Measurements from ENCODE around the gene NEIL1.
A peak's percentile ranks its signal among the peaks of the same experiment; 100 is the strongest.
"Not testable (repeated sequence)": the region's sequence is repeated elsewhere in the genome, so short reads cannot be mapped to it uniquely, and the experiment has no call there.

Gene NEIL1

DNA sequence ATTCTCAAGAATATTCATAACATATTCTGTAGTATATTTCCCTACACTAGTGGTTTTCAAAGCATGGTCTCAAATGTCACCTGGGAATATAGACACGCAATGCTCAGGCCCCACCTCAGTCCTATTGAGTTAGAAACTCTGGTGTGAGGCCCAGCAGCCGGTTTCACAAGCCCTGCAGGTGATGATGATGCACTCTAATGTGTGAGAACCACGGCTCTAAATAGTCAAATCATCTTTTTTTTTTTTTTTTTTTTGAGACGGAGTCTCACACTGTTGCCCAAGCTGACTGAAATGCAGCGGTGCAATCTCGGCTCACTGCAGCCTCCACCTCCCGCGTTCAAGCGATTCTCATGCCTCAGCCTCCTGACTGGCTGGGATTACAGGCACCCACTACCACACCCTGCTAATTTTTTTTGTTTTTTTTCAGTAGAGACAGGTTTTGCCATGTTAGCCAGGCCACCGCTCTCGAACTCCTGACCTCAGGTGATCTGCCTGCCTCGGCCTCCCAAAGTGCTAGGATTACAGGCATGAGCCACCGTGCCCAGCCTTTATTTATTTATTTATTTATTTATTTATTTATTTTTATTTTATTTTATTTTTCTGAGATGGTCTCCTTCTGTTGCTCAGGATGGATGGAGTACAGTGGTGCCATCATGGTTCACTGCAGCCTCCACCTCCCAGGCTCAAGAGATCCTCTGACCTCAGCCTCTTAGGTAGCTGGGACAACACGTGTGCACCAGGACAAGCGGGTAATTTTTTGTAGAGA is 13.0 kb upstream of the NEIL1 start:
- not testable (repeated sequence) for DNase-seq (ENCODE audit: low spot score)

DNA sequence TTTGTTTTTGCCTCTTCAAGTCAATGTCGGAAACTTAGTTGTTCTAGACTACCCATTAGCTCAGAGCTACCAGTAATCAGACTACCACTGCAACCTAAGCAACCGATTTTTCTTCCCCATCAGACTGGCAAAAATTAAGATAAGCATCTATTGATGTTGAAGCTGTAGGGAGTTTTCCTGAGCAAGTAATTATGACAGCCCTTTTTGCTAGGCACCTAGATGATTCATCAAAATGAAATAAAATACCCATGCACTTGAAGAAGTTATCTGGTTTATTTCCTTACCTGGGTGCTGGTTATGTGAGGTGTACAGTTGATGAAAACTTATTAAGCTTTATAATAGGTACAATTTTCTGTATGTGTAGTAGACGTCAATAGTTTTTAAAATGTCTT is 11.5 kb upstream of the NEIL1 start:
- DNase-seq (ENCODE audit: low spot score): no peak

DNA sequence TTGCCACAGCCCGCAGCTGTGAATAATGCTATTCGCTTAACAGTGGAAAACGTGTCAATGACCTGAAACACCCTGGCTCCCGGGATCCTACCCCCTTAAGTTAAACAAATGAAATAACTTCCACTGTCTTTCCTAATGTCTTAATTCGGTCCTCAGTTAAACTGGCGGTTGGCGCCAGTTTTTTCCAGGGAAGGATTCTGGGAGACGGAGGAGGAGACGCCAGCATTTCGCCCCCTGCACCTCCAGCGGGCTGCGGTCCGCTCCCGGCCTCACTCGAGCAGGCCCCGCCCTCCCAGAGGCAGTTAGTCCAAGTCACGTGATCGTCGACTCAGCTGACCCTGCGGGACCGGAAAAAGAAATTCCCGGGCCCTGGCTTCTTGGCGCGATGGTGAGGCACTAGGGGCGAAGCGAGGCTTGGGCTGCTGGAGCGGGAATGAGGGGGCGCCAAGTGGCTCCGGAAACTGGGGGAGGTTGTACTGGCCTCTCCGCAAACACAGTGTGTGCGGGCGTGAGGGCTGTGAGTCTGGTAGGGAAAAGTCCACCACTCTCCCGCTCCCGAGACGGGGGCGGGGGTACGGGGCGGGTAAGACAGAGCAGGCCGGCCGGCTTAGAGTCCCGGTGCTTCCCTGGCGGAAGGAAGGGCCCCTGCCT is 11.0 kb upstream of the NEIL1 start, which contains the start of gene COMMD4:
Gene COMMD4 (plus strand): TSS at position 359 of the 651 bp plus-strand sequence. CDS start 27 bp downstream, at position 386.
- DNase-seq (ENCODE audit: low spot score): peak; percentile 93

DNA sequence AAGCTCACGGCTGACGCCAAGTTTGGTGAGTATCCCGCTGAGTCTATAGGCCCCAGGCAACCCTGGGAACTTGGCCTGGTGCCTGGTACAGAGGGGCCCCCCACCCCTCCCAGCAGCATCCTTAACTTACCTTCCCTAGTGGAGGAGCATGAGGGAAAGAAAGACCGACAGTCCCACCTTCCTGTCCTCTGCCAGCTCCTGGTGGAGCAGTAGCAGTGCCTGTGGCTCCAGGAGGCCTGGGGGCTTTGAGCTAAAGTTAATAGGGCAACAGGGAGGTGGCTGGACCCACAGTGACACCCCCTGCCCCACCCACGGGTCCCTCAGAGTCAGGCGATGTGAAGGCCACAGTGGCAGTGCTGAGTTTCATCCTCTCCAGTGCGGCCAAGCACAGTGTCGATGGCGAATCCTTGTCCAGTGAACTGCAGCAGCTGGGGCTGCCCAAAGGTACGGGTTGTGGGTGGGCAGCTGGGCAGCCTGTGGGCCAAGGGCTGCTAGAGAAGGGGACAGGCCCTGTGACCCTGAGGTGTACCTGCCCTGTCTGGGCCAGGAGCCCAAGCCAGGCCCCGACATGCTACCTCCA is 8.1 kb upstream of the NEIL1 start:
- DNase-seq (ENCODE audit: low spot score): no peak

DNA sequence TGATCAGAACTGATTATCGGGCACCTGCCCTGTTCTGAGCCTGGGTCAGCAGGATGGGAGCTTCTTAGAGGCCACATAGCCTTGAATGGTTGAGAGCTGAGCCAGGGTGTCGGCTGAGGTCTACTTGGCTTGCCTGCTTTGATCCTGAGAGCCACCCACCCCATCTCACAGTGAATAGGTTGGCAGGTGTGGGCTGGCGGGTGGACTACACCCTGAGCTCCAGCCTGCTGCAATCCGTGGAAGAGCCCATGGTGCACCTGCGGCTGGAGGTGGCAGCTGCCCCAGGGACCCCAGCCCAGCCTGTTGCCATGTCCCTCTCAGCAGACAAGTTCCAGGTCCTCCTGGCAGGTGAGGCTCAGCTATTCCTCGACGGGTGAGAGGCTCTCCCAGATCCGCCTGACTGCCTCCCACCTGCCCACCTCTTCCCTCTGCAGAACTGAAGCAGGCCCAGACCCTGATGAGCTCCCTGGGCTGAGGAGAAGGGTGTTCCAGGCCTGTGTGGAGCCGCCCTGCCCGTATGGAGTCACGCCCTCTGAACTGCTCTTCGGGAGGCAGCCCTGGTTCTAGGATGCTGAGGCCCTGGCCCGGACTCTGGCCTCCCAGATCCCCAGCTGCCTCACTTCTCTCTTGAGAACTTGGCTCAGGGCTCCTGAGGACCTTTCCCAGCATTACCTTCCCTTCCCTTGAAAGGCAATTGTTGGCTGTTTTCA is 7.2 kb upstream of the NEIL1 start:
- DNase-seq (ENCODE audit: low spot score): no peak

DNA sequence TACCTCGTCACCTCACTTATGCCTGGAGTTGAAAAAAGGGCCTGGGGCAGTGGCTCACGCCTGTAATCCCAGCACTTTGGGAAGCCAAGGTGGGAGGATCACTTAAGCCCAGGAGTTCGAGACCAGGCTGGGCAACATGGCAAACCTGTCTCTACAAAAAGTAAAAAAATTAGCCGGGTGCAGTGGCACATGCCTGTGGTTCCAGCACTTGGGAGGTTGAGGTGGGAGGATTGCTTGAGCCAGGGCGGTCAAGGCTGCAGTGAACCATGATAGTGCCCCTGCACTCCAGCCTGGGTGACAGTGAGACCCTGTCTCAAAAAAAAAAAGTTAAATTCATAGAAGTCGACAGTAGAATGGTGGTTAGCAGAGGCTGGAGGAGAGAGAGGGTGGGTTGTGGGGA is 4.6 kb upstream of the NEIL1 start:
- no peak for DNase-seq (ENCODE audit: low spot score)

DNA sequence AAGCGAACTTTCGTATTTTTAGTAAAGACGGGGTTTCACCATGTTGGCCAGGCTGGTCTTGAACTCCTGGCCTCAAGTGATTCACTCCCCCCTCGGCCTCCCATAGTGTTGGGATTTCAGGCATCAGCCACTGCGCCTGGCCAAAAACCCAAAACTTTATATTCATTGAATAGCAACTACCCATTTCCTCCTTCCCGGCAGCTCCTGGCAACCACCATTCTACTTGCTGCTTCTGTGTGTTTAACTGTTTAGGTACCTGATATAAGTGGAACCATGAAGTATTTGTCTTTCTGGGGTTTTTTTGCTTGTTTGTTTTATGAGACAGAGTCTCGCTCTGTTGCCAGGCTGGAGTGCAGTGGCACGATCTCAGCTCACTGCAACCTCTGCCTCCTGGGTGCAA is 2.9 kb upstream of the NEIL1 start:
- not testable (repeated sequence) for DNase-seq (ENCODE audit: low spot score)

DNA sequence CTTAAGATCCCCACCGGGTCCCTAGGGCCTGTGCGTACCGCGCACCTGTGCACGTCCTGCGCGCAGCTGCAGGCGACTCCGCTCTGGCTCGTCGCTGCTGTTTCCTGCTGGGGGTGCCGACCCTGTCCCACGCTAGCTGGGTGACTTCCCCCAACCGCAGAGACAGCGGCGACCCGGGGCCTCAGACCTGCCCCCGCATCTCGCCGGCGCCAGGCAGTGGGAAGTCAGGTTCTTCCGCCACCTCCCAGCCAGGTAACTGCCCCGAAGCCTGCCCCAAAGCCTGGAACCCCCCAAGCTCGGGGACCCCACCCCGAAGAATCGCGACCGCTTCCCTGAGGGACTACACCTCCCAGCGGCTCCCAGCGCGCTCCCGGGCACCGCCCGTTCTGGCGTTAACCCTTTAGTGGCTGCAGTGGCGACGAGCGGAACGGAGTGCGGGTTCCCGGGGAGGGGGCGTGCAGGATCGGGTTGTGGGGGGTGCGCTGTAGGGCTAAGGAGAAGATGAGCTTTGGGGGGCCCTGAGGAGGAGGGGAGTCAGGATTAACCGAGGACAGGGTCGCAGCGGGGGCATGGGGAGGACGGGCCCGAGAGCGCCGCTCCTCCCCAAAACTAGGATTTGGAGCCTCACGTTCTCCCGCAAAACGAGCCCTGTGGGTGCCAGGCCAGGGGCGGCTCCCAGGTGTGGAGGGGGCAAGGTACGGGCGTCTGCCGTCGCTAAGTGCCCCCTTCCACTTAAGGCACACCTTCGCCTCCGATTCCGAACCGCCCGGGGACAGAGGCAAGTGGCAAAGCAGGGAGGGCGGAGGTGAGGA is 589 bp downstream of the NEIL1 start:
- DNase-seq (ENCODE audit: low spot score): peak; percentile 40

DNA sequence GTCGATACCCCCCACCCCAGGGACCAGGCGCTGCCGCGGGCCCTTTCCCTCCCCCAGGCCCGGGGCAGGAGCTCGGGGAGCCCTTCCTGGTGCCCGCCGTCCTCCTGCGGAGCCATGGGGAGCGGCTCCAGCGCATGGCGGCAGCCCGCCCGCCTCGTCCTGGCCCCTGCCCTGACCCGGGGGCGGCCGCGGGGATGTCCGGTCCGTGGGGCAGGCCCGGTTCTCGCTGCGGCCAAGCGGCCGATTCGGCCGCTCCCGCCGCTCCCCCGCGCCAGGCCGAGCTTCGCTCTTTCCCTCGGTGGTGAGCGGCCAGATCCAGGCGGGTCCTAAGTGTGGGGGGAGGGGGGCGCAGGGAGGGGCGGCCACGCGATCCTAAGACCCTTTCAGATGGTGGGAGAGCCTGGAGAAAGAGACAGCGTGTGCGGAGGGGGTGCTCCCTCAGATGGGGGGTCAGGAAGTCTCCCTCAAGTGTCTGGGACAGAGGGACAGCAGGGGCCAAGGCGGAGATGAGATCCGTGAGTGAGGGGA is 1.3 kb downstream of the NEIL1 start:
- peak; percentile 13 for DNase-seq (ENCODE audit: low spot score)

DNA sequence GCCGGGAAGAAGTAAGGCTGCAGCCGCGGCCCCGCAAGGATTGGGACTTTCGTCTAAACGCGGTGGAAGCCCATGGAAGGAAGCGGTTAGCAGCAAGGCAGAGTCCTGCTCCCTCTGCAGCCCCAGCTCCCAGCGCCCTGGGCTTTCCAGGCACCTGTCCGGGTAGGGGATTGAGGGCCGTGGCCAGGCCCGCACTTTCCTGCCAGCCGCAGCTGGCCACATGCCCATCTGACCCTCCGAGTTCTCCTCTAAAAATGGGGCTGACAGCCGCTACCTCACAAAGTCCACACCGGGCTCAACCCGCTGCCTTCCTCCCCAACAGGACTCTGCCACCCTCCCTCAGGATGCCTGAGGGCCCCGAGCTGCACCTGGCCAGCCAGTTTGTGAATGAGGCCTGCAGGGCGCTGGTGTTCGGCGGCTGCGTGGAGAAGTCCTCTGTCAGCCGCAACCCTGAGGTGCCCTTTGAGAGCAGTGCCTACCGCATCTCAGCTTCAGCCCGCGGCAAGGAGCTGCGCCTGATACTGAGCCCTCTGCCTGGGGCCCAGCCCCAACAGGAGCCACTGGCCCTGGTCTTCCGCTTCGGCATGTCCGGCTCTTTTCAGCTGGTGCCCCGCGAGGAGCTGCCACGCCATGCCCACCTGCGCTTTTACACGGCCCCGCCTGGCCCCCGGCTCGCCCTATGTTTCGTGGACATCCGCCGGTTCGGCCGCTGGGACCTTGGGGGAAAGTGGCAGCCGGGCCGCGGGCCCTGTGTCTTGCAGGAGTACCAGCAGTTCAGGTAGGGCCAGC is 1.9 kb downstream of the NEIL1 start:
- peak; percentile 28 for DNase-seq (ENCODE audit: low spot score)

DNA sequence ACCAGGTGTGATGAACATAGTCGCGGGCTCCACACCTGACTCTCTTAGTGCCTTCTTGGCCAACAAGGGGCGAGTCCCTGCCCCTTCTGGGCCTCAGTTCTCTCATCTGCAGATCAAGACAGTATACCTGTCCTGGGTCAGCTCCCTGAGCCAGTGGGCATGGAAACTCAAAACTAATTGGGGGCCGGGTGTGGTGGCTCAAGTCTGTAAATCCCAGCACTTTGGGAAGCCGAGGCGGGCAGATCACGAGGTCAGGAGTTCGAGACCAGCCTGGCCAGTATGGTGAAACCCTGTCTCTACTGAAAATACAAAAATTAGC is 2.5 kb downstream of the NEIL1 start:
- DNase-seq (ENCODE audit: low spot score): not testable (repeated sequence)

DNA sequence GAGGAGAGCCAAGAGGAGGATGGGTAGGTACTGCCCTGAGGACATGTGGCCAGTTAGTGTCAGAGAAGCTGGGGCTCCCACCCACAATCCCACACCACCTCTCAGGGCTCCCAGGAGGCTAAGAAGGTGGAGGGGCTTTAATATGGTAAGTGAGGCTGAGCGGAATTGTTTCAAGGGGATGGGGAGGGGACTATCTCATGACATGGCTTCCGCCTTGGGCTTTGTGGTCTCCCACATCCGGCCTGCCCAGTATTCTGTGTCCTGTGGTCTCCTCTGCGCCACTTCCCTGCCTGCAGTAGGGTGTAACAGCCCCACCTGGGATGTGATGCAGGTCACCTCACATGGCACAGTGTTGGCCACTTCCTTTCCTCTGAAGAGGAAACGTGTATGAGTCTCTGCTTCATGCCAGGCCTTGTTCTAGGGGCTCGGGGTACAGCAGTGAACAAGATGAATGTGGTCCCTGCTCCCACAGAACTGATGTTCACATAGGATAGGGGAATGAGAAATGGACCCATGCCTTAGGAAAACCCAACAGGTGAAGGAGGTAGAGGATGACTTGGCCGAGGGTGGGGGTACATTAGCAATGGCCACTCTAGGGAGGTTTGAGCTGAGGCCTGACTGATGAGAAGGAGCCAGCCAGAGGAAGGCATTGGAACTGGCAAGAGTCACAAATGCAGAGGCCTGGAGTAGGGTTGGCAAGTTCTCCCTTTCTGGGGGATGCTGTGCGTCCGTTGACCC is 3.2 kb downstream of the NEIL1 start:
- no peak for DNase-seq (ENCODE audit: low spot score)

DNA sequence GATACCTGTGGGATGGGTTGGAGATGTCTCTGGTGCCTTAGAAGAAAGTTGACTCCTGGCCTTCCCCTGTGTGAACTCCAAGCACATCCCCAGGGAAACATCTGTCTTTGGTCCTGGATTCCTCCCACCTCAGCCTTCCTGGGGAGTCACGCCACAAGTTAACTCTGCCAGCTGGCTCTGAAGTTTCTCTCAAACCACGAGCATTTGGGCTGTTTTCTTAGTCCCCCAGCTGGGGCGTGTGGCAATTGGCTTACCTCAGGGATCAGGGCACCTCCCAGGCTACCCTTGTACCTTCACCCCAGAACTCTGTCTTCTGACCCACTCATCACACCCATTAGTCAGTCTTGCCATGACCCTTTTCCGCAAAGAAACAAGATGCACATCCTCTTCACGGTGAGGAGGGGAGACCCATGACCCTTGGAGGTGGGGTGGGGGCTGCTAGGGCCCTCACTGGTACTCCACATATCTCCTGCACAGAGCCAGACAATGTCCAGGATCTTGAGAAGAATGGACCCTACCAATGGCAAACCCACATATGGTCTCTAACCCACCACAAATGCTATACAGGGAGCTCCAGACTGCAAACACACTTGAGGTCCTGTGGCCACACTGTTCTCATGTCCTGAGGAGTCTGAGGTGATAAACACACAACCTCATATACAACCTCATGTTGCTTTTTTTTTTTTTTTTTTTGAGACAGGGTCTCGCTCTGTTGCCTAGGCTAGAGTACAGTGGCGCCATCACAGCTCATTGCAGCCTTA is 3.9 kb downstream of the NEIL1 start:
- no peak for DNase-seq (ENCODE audit: low spot score)

DNA sequence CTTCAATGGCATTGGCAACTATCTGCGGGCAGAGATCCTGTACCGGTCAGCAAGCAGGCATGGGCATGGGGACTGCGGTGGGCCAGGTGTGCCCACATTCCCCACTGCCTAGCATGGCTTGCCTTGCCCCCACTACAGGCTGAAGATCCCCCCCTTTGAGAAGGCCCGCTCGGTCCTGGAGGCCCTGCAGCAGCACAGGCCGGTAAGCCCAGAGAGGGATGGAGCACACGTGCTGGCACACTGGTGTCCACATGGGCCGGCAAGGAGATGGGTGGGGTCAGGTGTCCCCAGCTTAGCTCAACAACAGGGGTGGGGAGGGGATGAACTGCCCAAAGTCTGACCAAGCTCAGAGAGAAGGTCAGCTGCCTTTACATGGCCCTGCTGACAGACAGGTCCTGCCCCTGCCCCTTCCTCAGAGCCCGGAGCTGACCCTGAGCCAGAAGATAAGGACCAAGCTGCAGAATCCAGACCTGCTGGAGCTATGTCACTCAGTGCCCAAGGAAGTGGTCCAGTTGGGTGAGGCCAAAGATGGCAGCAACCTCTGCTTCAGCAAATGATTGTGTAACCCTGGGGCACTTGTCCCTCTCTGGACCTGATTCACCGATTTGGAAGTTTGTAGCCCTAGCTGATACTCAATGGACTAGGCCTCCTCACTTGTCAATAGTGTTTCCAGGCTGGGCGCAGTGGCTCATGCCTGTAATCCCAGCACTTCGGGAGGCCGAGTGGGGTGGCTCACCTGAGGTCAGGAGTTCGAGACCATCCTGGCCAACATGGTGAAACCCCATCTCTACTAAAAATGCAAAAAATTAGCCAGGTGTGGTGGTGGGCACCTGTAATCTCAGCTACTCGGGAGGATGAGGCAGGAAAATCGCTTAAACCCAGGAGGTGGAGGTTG is 5.6 kb downstream of the NEIL1 start:
- no peak for DNase-seq (ENCODE audit: low spot score)

DNA sequence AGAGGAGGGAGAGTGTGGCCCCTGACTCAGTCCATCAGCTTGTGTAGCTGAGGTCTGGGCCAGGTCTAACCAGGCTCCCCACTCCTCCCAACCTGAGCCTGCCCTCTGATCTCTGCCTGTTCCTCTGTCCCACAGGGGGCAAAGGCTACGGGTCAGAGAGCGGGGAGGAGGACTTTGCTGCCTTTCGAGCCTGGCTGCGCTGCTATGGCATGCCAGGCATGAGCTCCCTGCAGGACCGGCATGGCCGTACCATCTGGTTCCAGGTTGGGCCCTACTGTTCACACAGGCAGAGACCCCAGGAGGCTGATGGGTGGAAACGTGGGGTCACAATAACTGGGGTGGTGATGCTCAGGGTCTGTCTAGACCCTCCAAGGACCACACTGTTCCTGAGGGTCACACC is 6.8 kb downstream of the NEIL1 start:
- no peak for DNase-seq (ENCODE audit: low spot score)

DNA sequence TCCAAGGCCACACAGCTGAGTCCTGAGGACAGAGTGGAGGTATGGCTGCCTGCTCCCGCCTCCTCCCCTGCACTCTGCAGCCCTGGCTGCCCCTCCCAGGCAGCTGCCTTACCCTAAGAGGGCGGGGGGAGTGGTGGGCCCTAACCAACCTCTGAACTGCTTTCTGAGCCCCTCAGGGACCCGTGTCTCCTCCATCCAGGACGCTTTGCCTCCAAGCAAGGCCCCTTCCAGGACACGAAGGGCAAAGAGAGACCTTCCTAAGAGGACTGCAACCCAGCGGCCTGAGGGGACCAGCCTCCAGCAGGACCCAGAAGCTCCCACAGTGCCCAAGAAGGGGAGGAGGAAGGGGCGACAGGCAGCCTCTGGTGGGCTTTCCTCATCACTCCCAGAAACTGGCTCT is 7.6 kb downstream of the NEIL1 start:
- no peak for DNase-seq (ENCODE audit: low spot score)

DNA sequence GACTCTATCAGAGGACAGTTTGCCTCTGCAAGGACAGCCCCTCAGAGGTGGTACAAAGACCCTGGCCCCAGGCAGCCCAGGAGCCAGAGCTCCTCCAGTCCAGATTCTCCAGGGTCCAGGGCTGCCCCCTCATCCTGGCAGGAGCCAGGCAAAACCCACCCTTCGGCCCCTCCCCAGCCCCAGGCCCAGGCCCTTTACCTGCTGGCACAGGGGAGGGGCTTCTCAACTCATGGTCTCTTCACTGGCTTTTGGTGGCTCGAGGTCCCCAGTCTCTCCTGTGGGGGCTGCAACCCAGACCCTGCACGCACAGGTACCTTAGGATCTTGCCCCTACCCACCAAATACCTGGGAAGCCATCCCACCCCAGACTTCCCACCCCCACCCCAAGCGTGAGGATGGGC is 8.5 kb downstream of the NEIL1 start:
- DNase-seq (ENCODE audit: low spot score): no peak

DNA sequence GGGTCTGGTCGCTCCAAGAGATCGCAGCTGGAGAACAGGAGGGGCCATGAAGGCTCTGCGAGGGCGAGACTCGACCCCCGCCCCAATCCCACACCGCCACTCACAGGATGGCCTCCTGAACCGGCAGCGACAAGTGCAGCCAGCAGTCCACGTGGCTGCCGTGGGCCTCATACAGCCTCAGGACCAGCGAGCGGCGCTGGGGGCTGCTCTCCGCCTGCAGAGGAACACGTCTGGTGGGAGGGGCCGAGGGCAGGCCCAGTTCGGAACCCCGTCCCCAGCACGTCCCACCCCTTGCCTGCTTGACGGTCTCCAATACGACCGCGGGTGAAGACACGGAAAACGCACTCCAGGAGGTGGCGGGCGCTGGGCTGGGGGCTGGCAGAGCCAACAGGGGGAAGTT is 9.2 kb downstream of the NEIL1 start:
- no peak for DNase-seq (ENCODE audit: low spot score)
